ENCODE measurements around the gene CLDN11. TPM values are rescaled to one million over a fixed set of nuclear protein-coding genes. Genes with fewer than 3 reads are reported as not detected.

CLDN11 gene
- total RNA-seq, 1 experiment from 2014 or later: 0.22 TPM

- Histone ChIP-seq H3K27ac (ENCODE audit: low read depth, low read length) (no peak overlapping the region), H3K36me3 (ENCODE audit: control insufficient read depth in 1 of 2, insufficient read depth in 2 of 2, low read length in 2 of 2) (no peaks in the 10 kb centered on the region), H3K9me2 (ENCODE audit: insufficient read depth) (no peaks in the 10 kb centered on the region), H3K4me3 (replicated peaks in 1 of 2; ENCODE audit: low read depth in 1 of 2, low read length in 2 of 2) (no peak overlapping the region), H3K9ac (ENCODE audit: low read length) (no peak overlapping the region), H3K4me2 (ENCODE audit: low read length) (no peak overlapping the region), H3K79me2 (ENCODE audit: insufficient read depth, low read length) (no peaks in the 10 kb centered on the region), H2AFZ (ENCODE audit: low read depth, low read length, poor library complexity, severe bottlenecking) (no peak overlapping the region), H3K4me1 (ENCODE audit: control insufficient read depth in 1 of 2, insufficient read depth in 2 of 2, low read length in 2 of 2) (no peaks in the 10 kb centered on the region), H3K9me3 (ENCODE audit: control insufficient read depth in 1 of 2, insufficient read depth in 1 of 2, low read depth in 1 of 2, low read length in 2 of 2) (no peaks in the 10 kb centered on the region), H4K20me1 (ENCODE audit: insufficient read depth) (no peaks in the 10 kb centered on the region), H3K27me3 (ENCODE audit: insufficient read depth, low read length) (no peaks in the 10 kb centered on the region)
- RAD21 ChIA-PET (ENCODE audit: low non-redundant PET in 1 of 2, low total read pairs in 2 of 2, uncharacterized antibody in 2 of 2, unreplicated experiment in 2 of 2): no interaction called here
- CTCF ChIA-PET: no interaction called here
- no peak for ATAC-seq
- DNase-seq (ENCODE audit: low read depth, low spot score): no peak
- BruUV-seq (replicated peaks): no TSS peak
- intact Hi-C loops (cut with micrococcal nuclease): no loop called here
- TF ChIP-seq TCF7L2 (IDR thresholded peaks at IDR 0.05; ENCODE audit: borderline replicate concordance, extremely low read depth, insufficient read depth, insufficient read length) (no peak), FOSL1 (IDR thresholded peaks at IDR 0.05; ENCODE audit: low read depth) (no peak), SIN3A (IDR thresholded peaks at IDR 0.05; ENCODE audit: low read depth) (no peak), ELF1 (IDR thresholded peaks at IDR 0.05; ENCODE audit: borderline replicate concordance, low read depth) (no peak), REST (IDR thresholded peaks at IDR 0.05; ENCODE audit: low read depth) (no peak), YY1 (IDR thresholded peaks at IDR 0.05; ENCODE audit: extremely low read depth, insufficient replicate concordance, low read depth, low read length) (no peak), CEBPB (IDR thresholded peaks at IDR 0.05; ENCODE audit: low read depth) (no peak), POLR2A (IDR thresholded peaks at IDR 0.05; ENCODE audit: borderline replicate concordance, extremely low read depth, insufficient read depth, insufficient read length) (no peak), ZBTB33 (IDR thresholded peaks at IDR 0.05; ENCODE audit: extremely low read depth, insufficient replicate concordance, low read length) (no peak), SRF (IDR thresholded peaks at IDR 0.05; ENCODE audit: low read depth) (no peak), EZH2phosphoT487 (IDR thresholded peaks at IDR 0.05; ENCODE audit: borderline replicate concordance) (no peak), MAX (IDR thresholded peaks at IDR 0.05) (no peak), EZH2 (IDR thresholded peaks at IDR 0.05) (no peak), SP1 (IDR thresholded peaks at IDR 0.05; ENCODE audit: low read depth) (no peak), EGR1 (IDR thresholded peaks at IDR 0.05; ENCODE audit: low read depth) (no peak), ZNF274 (IDR thresholded peaks at IDR 0.05; ENCODE audit: low read depth, low read length) (no peak), RAD21 (IDR thresholded peaks at IDR 0.05; ENCODE audit: low read depth) (no peak)
- TF ChIP-seq, protein P1, sequence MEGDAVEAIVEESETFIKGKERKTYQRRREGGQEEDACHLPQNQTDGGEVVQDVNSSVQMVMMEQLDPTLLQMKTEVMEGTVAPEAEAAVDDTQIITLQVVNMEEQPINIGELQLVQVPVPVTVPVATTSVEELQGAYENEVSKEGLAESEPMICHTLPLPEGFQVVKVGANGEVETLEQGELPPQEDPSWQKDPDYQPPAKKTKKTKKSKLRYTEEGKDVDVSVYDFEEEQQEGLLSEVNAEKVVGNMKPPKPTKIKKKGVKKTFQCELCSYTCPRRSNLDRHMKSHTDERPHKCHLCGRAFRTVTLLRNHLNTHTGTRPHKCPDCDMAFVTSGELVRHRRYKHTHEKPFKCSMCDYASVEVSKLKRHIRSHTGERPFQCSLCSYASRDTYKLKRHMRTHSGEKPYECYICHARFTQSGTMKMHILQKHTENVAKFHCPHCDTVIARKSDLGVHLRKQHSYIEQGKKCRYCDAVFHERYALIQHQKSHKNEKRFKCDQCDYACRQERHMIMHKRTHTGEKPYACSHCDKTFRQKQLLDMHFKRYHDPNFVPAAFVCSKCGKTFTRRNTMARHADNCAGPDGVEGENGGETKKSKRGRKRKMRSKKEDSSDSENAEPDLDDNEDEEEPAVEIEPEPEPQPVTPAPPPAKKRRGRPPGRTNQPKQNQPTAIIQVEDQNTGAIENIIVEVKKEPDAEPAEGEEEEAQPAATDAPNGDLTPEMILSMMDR (IDR thresholded peaks at IDR 0.05 in 2 of 3, conservative IDR thresholded peaks at IDR 0.05 in 1 of 3; ENCODE audit: borderline replicate concordance in 1 of 3, insufficient read depth in 1 of 3, low read depth in 2 of 3, low read length in 2 of 3): no peak
- POLR2A ChIA-PET: no interaction called here
Observed at GRCh38 chr3:170465955-170466354, 47.3 kb downstream of the CLDN11 start.

Measured in HCT116 (cell line).